ENCODE data around the gene PMAIP1. TPM values are rescaled to one million over a fixed set of nuclear protein-coding genes. Genes with fewer than 3 reads are reported as not detected.

PMAIP1 gene
- total and polyA plus RNA-seq, 10 donors: 2.7 to 10.1 (median 6.3) TPM

DNA sequence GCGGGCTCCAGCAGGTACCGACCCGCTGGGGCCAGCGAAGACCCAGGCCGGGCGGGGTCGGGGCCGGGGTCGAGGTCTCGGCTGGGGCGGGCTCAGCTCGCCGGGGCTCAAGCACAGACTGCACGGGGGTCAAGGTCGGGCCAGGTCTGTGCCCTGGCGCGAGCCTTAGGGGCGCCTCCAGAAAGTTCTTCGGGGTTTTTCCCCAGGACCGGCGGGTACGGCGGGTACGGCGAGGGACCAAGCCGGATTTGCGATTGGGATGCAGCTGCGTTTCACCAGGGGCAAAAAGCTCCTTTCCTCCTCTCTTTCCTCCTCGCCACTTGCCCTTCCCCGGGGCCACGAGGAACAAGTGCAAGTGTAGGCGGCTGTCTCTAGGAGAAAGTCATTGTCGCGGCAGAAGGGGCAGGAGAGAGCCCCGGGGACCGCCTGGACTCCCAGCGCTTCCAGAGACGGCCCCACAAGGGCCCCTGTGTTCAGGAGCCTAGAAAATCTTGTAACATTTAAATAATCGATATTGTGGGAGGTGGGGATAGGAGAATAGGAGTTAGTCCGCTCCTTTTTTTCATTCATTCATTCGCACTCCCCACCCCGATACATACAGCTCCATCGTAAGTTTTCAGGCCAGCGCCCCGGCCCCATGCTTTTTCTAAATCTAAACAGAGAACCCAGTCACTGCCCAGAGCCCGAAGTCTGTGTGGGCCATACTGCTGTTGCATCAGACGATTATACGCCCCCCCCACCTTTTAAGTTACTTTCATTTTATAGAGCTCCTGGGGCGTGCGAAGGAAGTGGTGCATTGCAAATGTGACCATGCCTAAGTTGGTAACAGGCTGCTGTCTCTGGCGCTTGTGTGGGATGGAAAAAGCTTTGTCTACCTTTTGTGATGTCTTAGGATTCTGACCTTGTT lies 679 bp downstream of the PMAIP1 start:
- DNase-seq: peak; percentile 85
- peak overlapping the region; percentile 52 to 96 (median 78) for H3K4me3 ChIP-seq
- WGBS, 5 donors: 0 to 1% (median 1%) methylated on average over 36 to 51 of the region's 51 CpGs
- peaks cover 19 to 70% (median 59%) of the 10 kb centered on the region in 6 donors for H3K4me1 ChIP-seq
- H3K36me3 ChIP-seq: peaks cover 0 to 11% (median 0%) of the 10 kb centered on the region in 6 donors
- H3K27ac ChIP-seq: peak overlapping the region; percentile 66 to 96 (median 90)
- TF ChIP-seq, protein P1, sequence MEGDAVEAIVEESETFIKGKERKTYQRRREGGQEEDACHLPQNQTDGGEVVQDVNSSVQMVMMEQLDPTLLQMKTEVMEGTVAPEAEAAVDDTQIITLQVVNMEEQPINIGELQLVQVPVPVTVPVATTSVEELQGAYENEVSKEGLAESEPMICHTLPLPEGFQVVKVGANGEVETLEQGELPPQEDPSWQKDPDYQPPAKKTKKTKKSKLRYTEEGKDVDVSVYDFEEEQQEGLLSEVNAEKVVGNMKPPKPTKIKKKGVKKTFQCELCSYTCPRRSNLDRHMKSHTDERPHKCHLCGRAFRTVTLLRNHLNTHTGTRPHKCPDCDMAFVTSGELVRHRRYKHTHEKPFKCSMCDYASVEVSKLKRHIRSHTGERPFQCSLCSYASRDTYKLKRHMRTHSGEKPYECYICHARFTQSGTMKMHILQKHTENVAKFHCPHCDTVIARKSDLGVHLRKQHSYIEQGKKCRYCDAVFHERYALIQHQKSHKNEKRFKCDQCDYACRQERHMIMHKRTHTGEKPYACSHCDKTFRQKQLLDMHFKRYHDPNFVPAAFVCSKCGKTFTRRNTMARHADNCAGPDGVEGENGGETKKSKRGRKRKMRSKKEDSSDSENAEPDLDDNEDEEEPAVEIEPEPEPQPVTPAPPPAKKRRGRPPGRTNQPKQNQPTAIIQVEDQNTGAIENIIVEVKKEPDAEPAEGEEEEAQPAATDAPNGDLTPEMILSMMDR (IDR thresholded peaks at IDR 0.05 in 8 of 11, conservative IDR thresholded peaks at IDR 0.05 in 3 of 11): no peak
- TF ChIP-seq POLR2AphosphoS5 (IDR thresholded peaks at IDR 0.05) (peak in 1 of 3 donors; percentile 74), POLR2A (IDR thresholded peaks at IDR 0.05) (peak in 1 of 3 donors; percentile 58)
- intact Hi-C loops (cut with DNase I; ENCODE audit: low total_unique reads): no loop called here
- peaks cover 0 to 32% (median 0%) of the 10 kb centered on the region in 7 donors for H3K27me3 ChIP-seq (replicated peaks in 1 of 7)
- H3K9me3 ChIP-seq: no peaks in the 10 kb centered on the region

DNA sequence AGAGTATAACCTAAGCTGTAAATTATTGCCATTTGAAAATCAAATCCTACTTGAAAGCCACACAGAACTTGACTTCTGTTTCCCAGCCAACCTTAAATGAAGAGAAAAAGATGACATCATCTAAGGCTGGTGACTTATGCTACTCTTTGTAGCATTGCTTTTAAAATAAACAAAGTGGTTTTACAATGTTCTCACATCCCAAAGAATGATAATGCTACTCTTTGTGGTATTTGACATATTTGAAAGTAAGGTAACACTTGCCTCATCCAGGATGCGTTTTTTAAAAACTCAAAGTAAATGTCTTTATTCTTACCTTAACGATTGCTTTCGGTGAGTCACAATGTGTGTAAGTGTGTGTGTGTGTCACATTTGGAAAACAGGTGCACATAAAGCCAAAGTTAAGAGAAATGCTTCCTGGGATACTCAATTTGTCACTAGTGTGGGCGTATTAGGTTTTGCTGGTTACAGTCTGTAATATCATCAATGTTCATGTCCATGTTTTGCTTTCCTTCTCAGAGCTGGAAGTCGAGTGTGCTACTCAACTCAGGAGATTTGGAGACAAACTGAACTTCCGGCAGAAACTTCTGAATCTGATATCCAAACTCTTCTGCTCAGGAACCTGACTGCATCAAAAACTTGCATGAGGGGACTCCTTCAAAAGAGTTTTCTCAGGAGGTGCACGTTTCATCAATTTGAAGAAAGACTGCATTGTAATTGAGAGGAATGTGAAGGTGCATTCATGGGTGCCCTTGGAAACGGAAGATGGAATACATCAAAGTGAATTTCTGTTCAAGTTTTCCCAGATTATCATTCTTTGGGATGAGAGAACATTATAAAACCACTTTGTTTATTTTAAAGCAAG lies 2.6 kb downstream of the PMAIP1 start:
- DNase-seq: no peak
- peak overlapping the region in 1 of 8 donors; percentile 37 for H3K4me3 ChIP-seq
- no peaks in the 10 kb centered on the region for H3K9me3 ChIP-seq
- H3K4me1 ChIP-seq: peaks cover 19 to 89% (median 75%) of the 10 kb centered on the region in 6 donors
- H3K27me3 ChIP-seq (replicated peaks in 1 of 7): peaks cover 0 to 32% (median 0%) of the 10 kb centered on the region in 7 donors
- intact Hi-C loops (cut with DNase I; ENCODE audit: low total_unique reads): no loop called here
- TF ChIP-seq POLR2AphosphoS5 (IDR thresholded peaks at IDR 0.05) (no peak), POLR2A (IDR thresholded peaks at IDR 0.05) (no peak)
- TF ChIP-seq, protein P1 (IDR thresholded peaks at IDR 0.05 in 8 of 11, conservative IDR thresholded peaks at IDR 0.05 in 3 of 11): no peak
- 69 to 81% (median 79%) methylated on average over 8 of the region's 8 CpGs for WGBS, 5 donors
- peak overlapping the region in 2 of 8 donors; percentile 14 to 55 for H3K27ac ChIP-seq
- peaks cover 0 to 11% (median 0%) of the 10 kb centered on the region in 6 donors for H3K36me3 ChIP-seq

DNA sequence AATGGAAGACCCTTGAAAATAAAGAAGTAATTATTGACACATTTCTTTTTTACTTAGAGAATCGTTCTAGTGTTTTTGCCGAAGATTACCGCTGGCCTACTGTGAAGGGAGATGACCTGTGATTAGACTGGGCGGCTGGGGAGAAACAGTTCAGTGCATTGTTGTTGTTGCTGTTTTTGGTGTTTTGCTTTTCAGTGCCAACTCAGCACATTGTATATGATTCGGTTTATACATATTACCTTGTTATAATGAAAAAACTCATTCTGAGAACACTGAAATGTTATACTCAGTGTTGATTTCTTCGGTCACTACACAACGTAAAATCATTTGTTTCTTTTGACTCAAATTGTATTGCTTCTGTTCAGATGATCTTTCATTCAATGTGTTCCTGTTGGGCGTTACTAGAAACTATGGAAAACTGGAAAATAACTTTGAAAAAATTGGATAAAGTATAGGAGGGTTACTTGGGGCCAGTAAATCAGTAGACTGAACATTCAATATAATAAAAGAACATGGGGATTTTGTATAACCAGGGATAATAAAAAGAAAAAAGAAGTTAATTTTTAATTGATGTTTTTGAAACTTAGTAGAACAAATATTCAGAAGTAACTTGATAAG lies 3.3 kb downstream of the PMAIP1 start:
- WGBS, 5 donors: 82 to 93% (median 90%) methylated on average over 8 of the region's 8 CpGs
- peaks cover 0 to 11% (median 0%) of the 10 kb centered on the region in 6 donors for H3K36me3 ChIP-seq
- peak overlapping the region in 2 of 8 donors; percentile 1 to 55 for H3K27ac ChIP-seq
- H3K4me1 ChIP-seq: peaks cover 19 to 96% (median 79%) of the 10 kb centered on the region in 6 donors
- H3K9me3 ChIP-seq: no peaks in the 10 kb centered on the region
- intact Hi-C loops (cut with DNase I; ENCODE audit: low total_unique reads): no loop called here
- H3K27me3 ChIP-seq (replicated peaks in 1 of 7): peaks cover 0 to 32% (median 0%) of the 10 kb centered on the region in 7 donors
- DNase-seq: no peak
- peak overlapping the region in 1 of 8 donors; percentile 37 for H3K4me3 ChIP-seq
- TF ChIP-seq, protein P1 (IDR thresholded peaks at IDR 0.05 in 8 of 11, conservative IDR thresholded peaks at IDR 0.05 in 3 of 11): no peak
- no peak for TF ChIP-seq POLR2A (IDR thresholded peaks at IDR 0.05)
- TF ChIP-seq POLR2AphosphoS5 (IDR thresholded peaks at IDR 0.05): no peak

Data from spleen (tissue), 11 donors.